ENCODE results near the gene DENND6A. TPM values are rescaled to one million over a fixed set of nuclear protein-coding genes. Genes with fewer than 3 reads are reported as not detected.
"Not testable (repeated sequence)": the region's sequence is repeated elsewhere in the genome, so short reads cannot be mapped to it uniquely, and the experiment has no call there.

Gene DENND6A
- total and polyA plus RNA-seq, 5 donors = 5.5 to 22.1 (median 15.8) TPM

- H3K4me1 ChIP-seq (ENCODE audit: control insufficient read depth, insufficient read depth, low read length); DNase-seq; H3K27me3 ChIP-seq (ENCODE audit: control insufficient read depth, insufficient read depth); intact Hi-C loops (cut with DNase I); H3K9me3 ChIP-seq (ENCODE audit: control insufficient read depth, low read length): not testable (repeated sequence)
- 2% methylated on average over 9 of the region's 9 CpGs for WGBS
- peak in 1 of 2 donors; percentile 51 for ATAC-seq
- peak overlapping the region; percentile 91 for H3K27ac ChIP-seq (ENCODE audit: low read length)
- peak overlapping the region; percentile 61 for H3K4me3 ChIP-seq (ENCODE audit: low read length)
Measured at GRCh38 chr3:57692133-57692395, 813 bp downstream of the DENND6A start.

GRCh38 chr3:57691411-57692132 lies 1.3 kb downstream of the DENND6A start:
- peak overlapping the region; percentile 91 for H3K27ac ChIP-seq (ENCODE audit: low read length)
- WGBS = 11% methylated on average over 19 of the region's 19 CpGs
- DNase-seq (no peak), ATAC-seq (no peak)
- H3K9me3 ChIP-seq (ENCODE audit: control insufficient read depth, low read length) = no peaks in the 10 kb centered on the region
- H3K27me3 ChIP-seq (ENCODE audit: control insufficient read depth, insufficient read depth) = no peaks in the 10 kb centered on the region
- H3K4me3 ChIP-seq (ENCODE audit: low read length) = peak overlapping the region; percentile 61
- intact Hi-C loops (cut with DNase I) = no loop called here
- no peaks in the 10 kb centered on the region for H3K4me1 ChIP-seq (ENCODE audit: control insufficient read depth, insufficient read depth, low read length)

DNA sequence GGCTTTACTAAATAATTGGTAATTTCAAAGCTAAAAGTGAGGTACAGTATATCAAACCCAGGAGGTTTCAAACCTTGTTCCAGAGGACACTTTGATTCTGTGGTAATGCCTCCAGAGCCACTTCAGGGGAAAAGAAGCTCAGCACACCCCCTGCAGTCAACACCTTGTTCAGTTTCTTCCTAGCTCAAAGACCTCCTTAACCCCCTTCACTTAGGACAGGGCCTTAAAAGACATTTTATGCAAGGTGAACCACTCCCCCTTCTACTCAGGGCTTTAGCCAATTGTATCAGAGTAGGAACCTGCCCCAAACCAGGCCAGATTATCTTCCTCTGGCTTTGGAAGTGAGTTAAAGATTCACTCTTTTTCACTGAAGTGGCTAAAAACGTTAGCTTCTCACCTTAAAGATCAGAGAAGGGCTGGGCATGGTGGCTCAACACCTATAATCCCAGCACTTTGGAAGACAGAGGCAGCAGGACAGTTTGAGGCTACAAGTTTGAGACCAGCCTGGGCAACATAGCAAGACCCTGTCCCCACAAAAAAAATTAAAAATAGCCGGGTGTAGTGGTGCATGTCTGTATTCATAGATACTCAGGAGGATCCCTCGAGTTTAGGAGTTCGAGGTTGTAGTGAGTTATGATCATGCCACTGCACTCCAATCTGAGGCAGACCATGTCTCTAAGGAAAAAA lies 3.4 kb downstream of the DENND6A start:
- intact Hi-C loops (cut with DNase I) = no loop called here
- Histone ChIP-seq H3K27me3 (ENCODE audit: control insufficient read depth, insufficient read depth) (no peaks in the 10 kb centered on the region), H3K4me3 (ENCODE audit: low read length) (no peak overlapping the region), H3K4me1 (ENCODE audit: control insufficient read depth, insufficient read depth, low read length) (no peaks in the 10 kb centered on the region), H3K9me3 (ENCODE audit: control insufficient read depth, low read length) (no peaks in the 10 kb centered on the region), H3K27ac (ENCODE audit: low read length) (no peak overlapping the region)
- no peak for ATAC-seq
- no peak for DNase-seq
- WGBS = 74% methylated on average over 4 of the region's 4 CpGs

DNA sequence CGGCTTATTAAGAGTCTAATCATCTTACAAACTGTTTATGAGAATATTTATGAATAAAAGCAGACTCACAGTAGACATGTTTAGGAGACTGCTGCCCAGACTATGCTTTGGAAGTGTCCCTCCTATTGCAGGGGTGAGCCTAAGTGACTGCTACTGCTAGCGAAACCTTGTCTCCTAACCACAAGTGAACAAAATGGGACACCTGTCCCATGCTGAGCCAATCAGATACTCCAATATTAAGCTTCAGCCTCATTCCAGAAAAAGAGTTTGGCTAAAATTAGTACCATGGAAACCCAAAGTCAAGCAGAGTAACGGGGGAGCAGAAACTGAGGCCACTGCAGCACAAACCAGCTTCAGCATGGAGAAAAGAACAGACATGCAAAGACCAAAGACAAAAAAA lies 4.6 kb downstream of the DENND6A start:
- Histone ChIP-seq H3K9me3 (ENCODE audit: control insufficient read depth, low read length) (no peaks in the 10 kb centered on the region), H3K4me1 (ENCODE audit: control insufficient read depth, insufficient read depth, low read length) (no peaks in the 10 kb centered on the region), H3K27ac (ENCODE audit: low read length) (no peak overlapping the region), H3K4me3 (ENCODE audit: low read length) (no peak overlapping the region), H3K27me3 (ENCODE audit: control insufficient read depth, insufficient read depth) (no peaks in the 10 kb centered on the region)
- WGBS = 86% methylated on average over 3 of the region's 3 CpGs
- ATAC-seq (no peak), DNase-seq (no peak)
- intact Hi-C loops (cut with DNase I) = no loop called here

- WGBS = 63% methylated on average over 2 of the region's 2 CpGs
- H3K4me3 ChIP-seq (ENCODE audit: low read length) = no peak overlapping the region
- no peaks in the 10 kb centered on the region for H3K9me3 ChIP-seq (ENCODE audit: control insufficient read depth, low read length)
- H3K27me3 ChIP-seq (ENCODE audit: control insufficient read depth, insufficient read depth) = no peaks in the 10 kb centered on the region
- intact Hi-C loops (cut with DNase I) = no loop called here
- no peak overlapping the region for H3K27ac ChIP-seq (ENCODE audit: low read length)
- DNase-seq (no peak), ATAC-seq (no peak)
- H3K4me1 ChIP-seq (ENCODE audit: control insufficient read depth, insufficient read depth, low read length) = no peaks in the 10 kb centered on the region
Measured at GRCh38 chr3:57683286-57683685, 9.6 kb downstream of the DENND6A start.

- no peak overlapping the region for H3K4me3 ChIP-seq (ENCODE audit: low read length)
- DNase-seq (no peak), ATAC-seq (no peak)
- no peaks in the 10 kb centered on the region for H3K9me3 ChIP-seq (ENCODE audit: control insufficient read depth, low read length)
- H3K4me1 ChIP-seq (ENCODE audit: control insufficient read depth, insufficient read depth, low read length) = no peaks in the 10 kb centered on the region
- 54% methylated on average over 1 of the region's 1 CpG for WGBS
- intact Hi-C loops (cut with DNase I) = no loop called here
- no peaks in the 10 kb centered on the region for H3K27me3 ChIP-seq (ENCODE audit: control insufficient read depth, insufficient read depth)
- no peak overlapping the region for H3K27ac ChIP-seq (ENCODE audit: low read length)
Measured at GRCh38 chr3:57682284-57682683, 10.6 kb downstream of the DENND6A start.

DNA sequence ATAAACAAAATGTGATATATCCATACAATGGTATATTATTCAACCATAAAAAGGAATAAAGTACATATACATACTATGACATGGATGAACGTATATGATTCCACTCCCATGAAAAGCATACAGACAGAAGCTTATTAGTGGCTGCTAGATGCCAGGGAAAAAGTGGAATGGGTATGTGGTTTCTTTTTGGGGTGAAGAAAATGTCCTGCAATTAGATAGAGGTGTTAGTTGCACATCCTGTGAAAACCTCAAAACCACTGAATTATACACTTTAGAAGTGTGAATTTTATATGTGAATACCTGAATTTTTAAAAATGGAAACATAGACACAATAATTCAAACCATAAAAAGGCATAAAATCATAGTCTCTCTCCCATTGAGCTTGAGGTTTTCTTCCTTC lies 11.2 kb downstream of the DENND6A start:
- H3K4me1 ChIP-seq (ENCODE audit: control insufficient read depth, insufficient read depth, low read length) = no peaks in the 10 kb centered on the region
- intact Hi-C loops (cut with DNase I) = no loop called here
- ATAC-seq = no peak
- H3K9me3 ChIP-seq (ENCODE audit: control insufficient read depth, low read length) = no peaks in the 10 kb centered on the region
- no peak overlapping the region for H3K4me3 ChIP-seq (ENCODE audit: low read length)
- H3K27me3 ChIP-seq (ENCODE audit: control insufficient read depth, insufficient read depth) = no peaks in the 10 kb centered on the region
- WGBS = 89% methylated on average over 1 of the region's 1 CpG
- no peak overlapping the region for H3K27ac ChIP-seq (ENCODE audit: low read length)
- DNase-seq = no peak

DNA sequence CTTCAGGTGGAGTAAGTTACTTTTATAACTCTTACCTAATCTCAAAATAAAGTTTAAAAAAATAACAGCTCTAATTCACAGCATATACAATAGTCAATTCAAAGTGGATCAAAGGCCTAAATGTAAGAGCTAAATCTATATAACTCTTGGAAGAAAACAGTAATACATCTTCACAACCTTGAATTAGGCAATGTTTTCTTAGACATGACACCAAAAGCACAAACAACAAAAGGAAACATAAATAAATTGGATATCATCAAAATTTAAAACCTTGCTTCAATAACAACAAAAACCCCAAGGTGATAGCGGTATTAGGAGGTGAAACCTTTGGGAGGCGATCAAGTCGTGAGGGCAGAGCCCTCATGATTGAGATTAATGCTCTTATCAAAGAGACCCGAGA lies 12.8 kb downstream of the DENND6A start:
- Histone ChIP-seq H3K4me3 (ENCODE audit: low read length) (no peak overlapping the region), H3K4me1 (ENCODE audit: control insufficient read depth, insufficient read depth, low read length) (no peaks in the 10 kb centered on the region), H3K9me3 (ENCODE audit: control insufficient read depth, low read length) (no peaks in the 10 kb centered on the region), H3K27ac (ENCODE audit: low read length) (no peak overlapping the region), H3K27me3 (ENCODE audit: control insufficient read depth, insufficient read depth) (no peaks in the 10 kb centered on the region)
- ATAC-seq (no peak), DNase-seq (no peak)
- intact Hi-C loops (cut with DNase I) = no loop called here
- 83% methylated on average over 4 of the region's 4 CpGs for WGBS

DNA sequence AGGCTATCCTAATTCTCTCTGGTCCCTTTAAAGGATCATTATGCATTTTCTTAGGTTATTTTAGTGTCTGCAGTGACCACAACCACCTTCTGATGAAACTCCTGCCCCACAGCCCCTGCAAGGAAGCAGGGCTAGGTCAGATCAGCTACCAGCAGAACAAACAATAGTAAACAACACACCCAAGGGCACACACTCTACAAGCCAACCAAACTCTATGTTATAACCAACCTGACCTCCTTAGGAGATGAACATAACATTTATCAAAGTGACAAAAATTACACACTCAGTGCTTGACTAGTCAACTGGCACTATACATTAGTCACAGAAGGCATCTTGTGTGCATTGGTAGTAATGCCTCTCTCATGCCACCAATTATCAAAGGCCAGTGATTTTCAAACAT lies 17.3 kb downstream of the DENND6A start:
- Histone ChIP-seq H3K27ac (ENCODE audit: low read length) (no peak overlapping the region), H3K4me1 (ENCODE audit: control insufficient read depth, insufficient read depth, low read length) (no peaks in the 10 kb centered on the region), H3K4me3 (ENCODE audit: low read length) (no peak overlapping the region), H3K27me3 (ENCODE audit: control insufficient read depth, insufficient read depth) (no peaks in the 10 kb centered on the region), H3K9me3 (ENCODE audit: control insufficient read depth, low read length) (no peaks in the 10 kb centered on the region)
- ATAC-seq (no peak), DNase-seq (no peak)
- intact Hi-C loops (cut with DNase I) = no loop called here

DNA sequence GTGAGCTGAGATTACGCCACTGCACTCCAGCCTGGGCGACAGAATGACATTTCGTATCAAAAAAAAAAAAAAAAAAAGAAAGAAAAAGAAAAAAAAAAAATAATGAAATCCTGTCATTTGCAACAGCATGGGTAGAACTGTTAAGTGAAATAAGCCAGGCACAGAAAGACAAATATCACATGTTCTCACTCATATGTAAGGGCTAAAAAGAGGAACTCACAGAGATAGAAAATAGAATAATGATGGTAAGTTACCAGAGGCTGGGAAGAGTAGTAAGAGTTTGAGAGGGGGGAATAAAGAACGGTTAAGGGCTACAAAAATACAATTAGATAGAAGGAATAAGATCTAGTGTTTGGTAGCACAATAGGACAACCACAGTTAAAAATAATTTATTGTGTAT lies 19.7 kb downstream of the DENND6A start:
- DNase-seq (no peak), ATAC-seq (no peak)
- Histone ChIP-seq H3K4me1 (ENCODE audit: control insufficient read depth, insufficient read depth, low read length) (no peaks in the 10 kb centered on the region), H3K27me3 (ENCODE audit: control insufficient read depth, insufficient read depth) (no peaks in the 10 kb centered on the region), H3K27ac (ENCODE audit: low read length) (no peak overlapping the region), H3K9me3 (ENCODE audit: control insufficient read depth, low read length) (no peaks in the 10 kb centered on the region), H3K4me3 (ENCODE audit: low read length) (no peak overlapping the region)
- intact Hi-C loops (cut with DNase I) = no loop called here
- 65% methylated on average over 4 of the region's 4 CpGs for WGBS

- no peak for DNase-seq
- Histone ChIP-seq H3K27ac (ENCODE audit: low read length) (no peak overlapping the region), H3K27me3 (ENCODE audit: control insufficient read depth, insufficient read depth) (no peaks in the 10 kb centered on the region), H3K4me1 (ENCODE audit: control insufficient read depth, insufficient read depth, low read length) (no peaks in the 10 kb centered on the region), H3K9me3 (ENCODE audit: control insufficient read depth, low read length) (no peaks in the 10 kb centered on the region), H3K4me3 (ENCODE audit: low read length) (no peak overlapping the region)
- no peak for ATAC-seq
- intact Hi-C loops (cut with DNase I) = no loop called here
Measured at GRCh38 chr3:57670543-57670942, 22.3 kb downstream of the DENND6A start.

GRCh38 chr3:57661404-57661803 lies 31.5 kb downstream of the DENND6A start:
- intact Hi-C loops (cut with DNase I) = no loop called here
- H3K27ac ChIP-seq (ENCODE audit: low read length) = no peak overlapping the region
- DNase-seq = no peak
- H3K4me1 ChIP-seq (ENCODE audit: control insufficient read depth, insufficient read depth, low read length) = no peaks in the 10 kb centered on the region
- ATAC-seq = no peak
- H3K9me3 ChIP-seq (ENCODE audit: control insufficient read depth, low read length) = no peaks in the 10 kb centered on the region
- H3K27me3 ChIP-seq (ENCODE audit: control insufficient read depth, insufficient read depth) = no peaks in the 10 kb centered on the region
- no peak overlapping the region for H3K4me3 ChIP-seq (ENCODE audit: low read length)

All from right cardiac atrium (tissue), 5 donors.